ENCODE measurements around the gene FNDC3B.

The FNDC3B gene

GRCh38 chr3:172323894-172324610, 284.7 kb downstream of the FNDC3B start:
- no peak for DNase-seq (ENCODE audit: low read depth)
- no peak overlapping the region for H3K4me3 ChIP-seq (ENCODE audit: low read depth, low read length)
- no peak for TF ChIP-seq CTCF (IDR thresholded peaks at IDR 0.05; ENCODE audit: insufficient read depth, low read depth, low read length, missing control alignments)

GRCh38 chr3:172324611-172325203, 285.3 kb downstream of the FNDC3B start:
- H3K4me3 ChIP-seq (ENCODE audit: low read depth, low read length): no peak overlapping the region
- TF ChIP-seq CTCF (IDR thresholded peaks at IDR 0.05; ENCODE audit: insufficient read depth, low read depth, low read length, missing control alignments): no peak
- no peak for DNase-seq (ENCODE audit: low read depth)

GRCh38 chr3:172325461-172325860, 286.1 kb downstream of the FNDC3B start:
- H3K4me3 ChIP-seq (ENCODE audit: low read depth, low read length): no peak overlapping the region
- no peak for DNase-seq (ENCODE audit: low read depth)
- TF ChIP-seq CTCF (IDR thresholded peaks at IDR 0.05; ENCODE audit: insufficient read depth, low read depth, low read length, missing control alignments): no peak

- no peak for TF ChIP-seq CTCF (IDR thresholded peaks at IDR 0.05; ENCODE audit: insufficient read depth, low read depth, low read length, missing control alignments)
- H3K4me3 ChIP-seq (ENCODE audit: low read depth, low read length): no peak overlapping the region
- no peak for DNase-seq (ENCODE audit: low read depth)
Observed at GRCh38 chr3:172326993-172327392, 287.6 kb downstream of the FNDC3B start.

GRCh38 chr3:172328282-172328681, 288.9 kb downstream of the FNDC3B start:
- no peak overlapping the region for H3K4me3 ChIP-seq (ENCODE audit: low read depth, low read length)
- DNase-seq (ENCODE audit: low read depth): no peak
- no peak for TF ChIP-seq CTCF (IDR thresholded peaks at IDR 0.05; ENCODE audit: insufficient read depth, low read depth, low read length, missing control alignments)

- no peak overlapping the region for H3K4me3 ChIP-seq (ENCODE audit: low read depth, low read length)
- DNase-seq (ENCODE audit: low read depth): no peak
- TF ChIP-seq CTCF (IDR thresholded peaks at IDR 0.05; ENCODE audit: insufficient read depth, low read depth, low read length, missing control alignments): no peak
Observed at GRCh38 chr3:172329070-172329469, 289.7 kb downstream of the FNDC3B start.

GRCh38 chr3:172330413-172330812, 291.0 kb downstream of the FNDC3B start:
- no peak for DNase-seq (ENCODE audit: low read depth)
- H3K4me3 ChIP-seq (ENCODE audit: low read depth, low read length): no peak overlapping the region
- no peak for TF ChIP-seq CTCF (IDR thresholded peaks at IDR 0.05; ENCODE audit: insufficient read depth, low read depth, low read length, missing control alignments)
